ENCODE measurements around the gene C7.

- TF ChIP-seq PPARA (CRISPR knock-in tag; IDR thresholded peaks at IDR 0.05; ENCODE audit: borderline replicate concordance), result no peak
- TF ChIP-seq ZNF565 (CRISPR knock-in tag; conservative IDR thresholded peaks at IDR 0.05; ENCODE audit: low read depth), result no peak
Observed at GRCh38 chr5:40937075-40937474, 27.8 kb downstream of the C7 start.
